ENCODE results near the gene TBC1D2B.

The TBC1D2B gene

GRCh38 chr15:78024519-78024870 lies 53.0 kb downstream of the TBC1D2B start:
- DNase-seq = no peak

- no peak for DNase-seq
Measured at GRCh38 chr15:78023865-78024518, 53.5 kb downstream of the TBC1D2B start.

GRCh38 chr15:78023081-78023665 lies 54.3 kb downstream of the TBC1D2B start:
- DNase-seq = no peak

- DNase-seq = no peak
Measured at GRCh38 chr15:78021761-78022160, 55.8 kb downstream of the TBC1D2B start.

- no peak for DNase-seq
Measured at GRCh38 chr15:78020007-78020406, 57.5 kb downstream of the TBC1D2B start.

GRCh38 chr15:78018946-78019644 lies 58.4 kb downstream of the TBC1D2B start:
- DNase-seq = no peak

GRCh38 chr15:78018445-78018844 lies 59.1 kb downstream of the TBC1D2B start:
- no peak for DNase-seq

- DNase-seq = no peak
Measured at GRCh38 chr15:78016860-78017259, 60.7 kb downstream of the TBC1D2B start.

- DNase-seq = no peak
Measured at GRCh38 chr15:78012643-78013077, 64.9 kb downstream of the TBC1D2B start.

GRCh38 chr15:78010067-78010466 lies 67.4 kb downstream of the TBC1D2B start:
- DNase-seq = no peak

GRCh38 chr15:78007964-78008886 lies 69.3 kb downstream of the TBC1D2B start:
- no peak for DNase-seq

- no peak for DNase-seq
Measured at GRCh38 chr15:78007211-78007931, 70.1 kb downstream of the TBC1D2B start.

- no peak for DNase-seq
Measured at GRCh38 chr15:78006567-78007205, 70.8 kb downstream of the TBC1D2B start.

GRCh38 chr15:78004919-78005634 lies 72.4 kb downstream of the TBC1D2B start:
- no peak for DNase-seq

GRCh38 chr15:78004222-78004727 lies 73.2 kb downstream of the TBC1D2B start:
- no peak for DNase-seq

GRCh38 chr15:78003539-78004008 lies 73.9 kb downstream of the TBC1D2B start:
- DNase-seq = peak; percentile 88

- DNase-seq = no peak
Measured at GRCh38 chr15:78002996-78003395, 74.5 kb downstream of the TBC1D2B start.

- DNase-seq = no peak
Measured at GRCh38 chr15:78001656-78002055, 75.9 kb downstream of the TBC1D2B start.

- DNase-seq = no peak
Measured at GRCh38 chr15:78000927-78001249, 76.6 kb downstream of the TBC1D2B start.

- no peak for DNase-seq
Measured at GRCh38 chr15:78000091-78000926, 77.2 kb downstream of the TBC1D2B start.

Measured in NCI-H1417 treated with DMSO at 0.1 percent for 48 hours (cell line).